Endothelial cell of umbilical vein (primary cell): ENCODE results near the gene ZBTB22. TPM values are rescaled to one million over a fixed set of nuclear protein-coding genes. Genes with fewer than 3 reads are reported as not detected.
"Not testable (repeated sequence)": the region's sequence is repeated elsewhere in the genome, so short reads cannot be mapped to it uniquely, and the experiment has no call there.

Experiments used
- BruUV-seq: library from RNA; stranded (reverse); fragments of 400-500 nt; replicated peaks from 2 replicates; lab custom pipeline; 2021; lab: Mats Ljungman, UMichigan
- CTCF ChIA-PET: fragments of 300-600, 350-600 bp; sonication (Branson Sonifier 250); formaldehyde crosslinking; loops from one replicate; lab custom pipeline; 2021; ENCODE audit warnings: antibody characterized with exemption, inconsistent platforms; lab: Charles Lee
- POLR2A ChIA-PET: fragments of 300-600, 350-600 bp; sonication (Branson Sonifier 250); formaldehyde crosslinking; loops from one replicate; lab custom pipeline; 2021; ENCODE audit warnings: antibody characterized with exemption, inconsistent platforms; lab: Charles Lee
- DNase-seq: peaks from one replicate; pipeline ENCODE4 v3.0.0-alpha.2; 2011; ENCODE audit warnings: low read depth, low spot score
- FAIRE-seq: peaks from 2 replicates; lab custom pipeline; 2011; peaks lifted over from hg19 to GRCh38; lab: Jason Lieb, UNC
- H2AFZ ChIP-seq: 2 replicates; pipeline ENCODE4 v1.6.0; 2012; ENCODE audit warnings: low read depth, low read length, control low read depth, inconsistent platforms
- H3K27ac ChIP-seq: 2 replicates; pipeline ENCODE4 v1.5.1; 2011; ENCODE audit warnings: low read depth, mild to moderate bottlenecking, control low read depth, low read length, moderate library complexity; ENCODE audit not compliant: insufficient read depth
- H3K27me3 ChIP-seq, 2 experiments: 2 replicates each; pipeline versions ENCODE4 v1.6.0 to v1.6.1; 2011; ENCODE audit warnings: low read length in 2 of 2, mixed read lengths in 1 of 2; ENCODE audit not compliant: control insufficient read depth in 2 of 2, insufficient read depth in 2 of 2
- H3K36me3 ChIP-seq, 2 experiments: 2 replicates in 1 of 2; 3 replicates in 1 of 2; pipeline ENCODE4 v1.5.1; 2011; ENCODE audit warnings: low read length in 2 of 2, mild to moderate bottlenecking in 1 of 2, moderate library complexity in 1 of 2; ENCODE audit not compliant: control insufficient read depth in 2 of 2, insufficient read depth in 2 of 2; ENCODE audit errors: extremely low read depth in 1 of 2
- H3K4me1 ChIP-seq: 3 replicates; pipeline ENCODE4 v1.5.1; 2011; ENCODE audit warnings: mild to moderate bottlenecking, low read length; ENCODE audit not compliant: control insufficient read depth, insufficient read depth; ENCODE audit errors: extremely low read depth
- H3K4me2 ChIP-seq: 2 replicates; pipeline ENCODE4 v1.6.1; 2011; ENCODE audit warnings: low read length, control low read depth, mixed read lengths; ENCODE audit not compliant: insufficient read depth
- H3K4me3 ChIP-seq, 3 experiments: fragments of 200-600 bp in 1 of 3; sonication (generic), shearing (Covaris generic) in 1 of 3; replicated peaks in 1 of 3; 2 replicates each; pipeline ENCODE4 v1.5.1; 2011 to 2016; ENCODE audit warnings: control low read depth in 3 of 3, low read length in 3 of 3, mild to moderate bottlenecking in 2 of 3, inconsistent platforms in 1 of 3, low read depth in 1 of 3, moderate library complexity in 1 of 3; ENCODE audit not compliant: insufficient read depth in 1 of 3
- H3K79me2 ChIP-seq: 2 replicates; pipeline ENCODE4 v1.6.0; 2012; ENCODE audit warnings: low read length, inconsistent platforms; ENCODE audit not compliant: control insufficient read depth, insufficient read depth
- H3K9ac ChIP-seq: replicated peaks from 2 replicates; pipeline ENCODE3; 2011; ENCODE audit warnings: low read length, control low read depth; ENCODE audit not compliant: insufficient read depth; ENCODE audit errors: extremely low read depth
- H3K9me1 ChIP-seq: replicated peaks from 3 replicates; pipeline ENCODE4 v1.6.0; 2011; ENCODE audit warnings: mild to moderate bottlenecking, low read length; ENCODE audit not compliant: control insufficient read depth, insufficient read depth; ENCODE audit errors: extremely low read depth
- H3K9me3 ChIP-seq: replicated peaks from 2 replicates; pipeline ENCODE4 v1.5.1; 2012; ENCODE audit warnings: low read length, inconsistent platforms; ENCODE audit not compliant: control insufficient read depth, insufficient read depth
- H4K20me1 ChIP-seq: replicated peaks from 2 replicates; pipeline ENCODE3; 2011; ENCODE audit warnings: mild to moderate bottlenecking, low read length; ENCODE audit not compliant: control insufficient read depth, insufficient read depth; ENCODE audit errors: extremely low read depth
- CTCF ChIP-seq, 2 donors: IDR thresholded peaks; 1 replicate in 1 of 2; 2 replicates in 1 of 2; pipeline ENCODE4 v1.5.1; 2011; ENCODE audit warnings: low read length in 2 of 2, mild to moderate bottlenecking in 2 of 2, moderate library complexity in 2 of 2, control low read depth in 1 of 2, inconsistent platforms in 1 of 2, low read depth in 1 of 2; ENCODE audit not compliant: insufficient read depth in 1 of 2; ENCODE audit errors: extremely low read depth in 1 of 2
- EZH2 ChIP-seq: IDR thresholded peaks from 2 replicates; pipeline ENCODE4 v1.6.1; 2012; ENCODE audit warnings: borderline replicate concordance, low read depth, mild to moderate bottlenecking, moderate library complexity, low read length, inconsistent platforms; ENCODE audit not compliant: severe bottlenecking
- GATA2 ChIP-seq: IDR thresholded peaks from 2 replicates; pipeline ENCODE4 v1.7.0; 2011; ENCODE audit warnings: low read depth, mild to moderate bottlenecking, moderate library complexity, mixed read lengths, low read length; ENCODE audit not compliant: insufficient read length, insufficient read depth
- JUN ChIP-seq: IDR thresholded peaks from 2 replicates; pipeline ENCODE4 v1.6.1; 2011; ENCODE audit warnings: borderline replicate concordance, low read depth; ENCODE audit not compliant: insufficient read length, insufficient read depth
- MAX ChIP-seq: IDR thresholded peaks from 2 replicates; pipeline ENCODE4 v1.6.1; 2011; ENCODE audit not compliant: insufficient read depth, insufficient read length
- MYC ChIP-seq: IDR thresholded peaks from one replicate; pipeline ENCODE4 v1.6.1; 2011; ENCODE audit warnings: mild to moderate bottlenecking, low read depth, low read length
- POLR2AphosphoS5 ChIP-seq: IDR thresholded peaks from 2 replicates; pipeline ENCODE4 v1.6.1; 2012; ENCODE audit warnings: low read depth, mild to moderate bottlenecking, control low read depth, low read length, moderate library complexity; ENCODE audit not compliant: insufficient read depth
- dilution Hi-C: fragments of 300-500 bp; cut with MboI; formaldehyde crosslinking; loops from one replicate; pipeline ENCODE4 v1.15.0; 2019; ENCODE audit warnings: low sequenced_read_pairs; ENCODE audit not compliant: extremely low pct_ligation_motif_present
- intact Hi-C: fragments of 100-400 bp; cut with micrococcal nuclease; formaldehyde crosslinking; loops from one replicate; pipeline ENCODE4 v1.10.0; 2022
- polyA plus RNA-seq, 4 experiments: library from polyadenylated mRNA; depleted of rRNA in 3 of 4; stranded (reverse) in 3 of 4; unstranded in 1 of 4; fragments of >200 nt; gene quantifications; 2 replicates each; pipeline versions ENCODE4 v1.2.1 to v1.2.3, GENCODE V29; 2011 to 2012; ENCODE audit warnings: missing spikeins in 1 of 4
- total RNA-seq: library from RNA; stranded (reverse); gene quantifications from 2 replicates; pipeline ENCODE4 v1.2.3, GENCODE V29; 2021

The ZBTB22 gene
- total and polyA plus RNA-seq, 2 donors (not counting 3 experiments of a cell fraction or from before 2014, with no cell fraction given): 12.6 to 15.4 TPM

- no peak for FAIRE-seq
- Histone ChIP-seq H3K9me1 (no peaks in the 10 kb centered on the region), H3K36me3 (no peaks in the 10 kb centered on the region), H3K4me2 (no peak overlapping the region), H3K27me3 (no peaks in the 10 kb centered on the region), H3K4me3 (no peak overlapping the region), H3K4me1 (no peaks in the 10 kb centered on the region), H3K9me3 (no peaks in the 10 kb centered on the region), H3K27ac (no peak overlapping the region), H3K9ac (no peak overlapping the region), H2AFZ (no peak overlapping the region), H4K20me1 (no peaks in the 10 kb centered on the region), H3K79me2 (no peaks in the 10 kb centered on the region)
- CTCF ChIA-PET: no interaction called here
- TF ChIP-seq JUN: no peak
- TF ChIP-seq MAX: no peak
- no peak for TF ChIP-seq MYC
- no peak for TF ChIP-seq GATA2
- TF ChIP-seq POLR2AphosphoS5: no peak
- no peak for TF ChIP-seq CTCF (IDR thresholded peaks at IDR 0.05; ENCODE audit: extremely low read depth in 1 of 2, insufficient read depth in 1 of 2, low read depth in 1 of 2, low read length in 2 of 2)
- TF ChIP-seq EZH2: no peak
- intact Hi-C loops (no loop called here), dilution Hi-C loops (no loop called here)
- no peak for DNase-seq
- no TSS peak for BruUV-seq
- POLR2A ChIA-PET: no interaction called here
Observed at GRCh38 chr6:33347816-33348215, 30.3 kb upstream of the ZBTB22 start.

- H3K79me2 ChIP-seq, H3K36me3 ChIP-seq, H3K27ac ChIP-seq, BruUV-seq, H3K9me3 ChIP-seq, DNase-seq, H3K27me3 ChIP-seq, H3K4me3 ChIP-seq, dilution Hi-C loops, POLR2A ChIA-PET, H3K4me1 ChIP-seq, intact Hi-C loops, H2AFZ ChIP-seq, H4K20me1 ChIP-seq, CTCF ChIA-PET, FAIRE-seq, H3K4me2 ChIP-seq, H3K9me1 ChIP-seq, H3K9ac ChIP-seq: not testable (repeated sequence)
Observed at GRCh38 chr6:33346972-33347371, 29.4 kb upstream of the ZBTB22 start.
